MM.1S (cell line): ENCODE data around the gene HIVEP2.

ENCODE experiments used
- EZH2 ChIP-seq: fragments of 300-600 bp; sonication (generic); optimal IDR thresholded peaks from 2 replicates; pipeline ENCODE3; 2017; ENCODE audit warnings: low read depth, mild to moderate bottlenecking, antibody characterized with exemption, low read length, mixed read lengths
- TF ChIP-seq, protein P1 (sequence below): fragments of 300-600 bp; sonication (generic); IDR thresholded peaks from 2 replicates; pipeline ENCODE4 v1.5.1; 2016; ENCODE audit warnings: antibody characterized with exemption, low read length, mixed read lengths

DNA sequence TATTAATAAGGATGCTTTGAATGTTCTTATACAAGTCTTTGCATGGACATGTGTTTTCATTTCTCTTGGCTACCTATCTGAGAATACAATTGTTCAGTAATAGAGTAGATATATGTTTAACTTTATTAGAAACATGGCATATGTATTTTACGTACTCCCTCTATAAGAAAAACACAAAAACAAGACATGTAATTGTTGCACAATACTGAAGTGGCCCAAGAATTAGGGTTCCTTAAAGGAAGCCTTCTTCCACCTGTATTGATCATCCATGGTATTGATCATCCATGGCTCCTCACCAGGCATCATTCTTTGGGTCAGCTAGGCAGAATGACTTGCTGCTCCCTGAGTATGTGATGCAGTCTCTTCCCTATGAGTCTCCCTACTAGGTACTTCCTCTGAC is 20.2 kb upstream of the HIVEP2 start:
- TF ChIP-seq, protein P1, sequence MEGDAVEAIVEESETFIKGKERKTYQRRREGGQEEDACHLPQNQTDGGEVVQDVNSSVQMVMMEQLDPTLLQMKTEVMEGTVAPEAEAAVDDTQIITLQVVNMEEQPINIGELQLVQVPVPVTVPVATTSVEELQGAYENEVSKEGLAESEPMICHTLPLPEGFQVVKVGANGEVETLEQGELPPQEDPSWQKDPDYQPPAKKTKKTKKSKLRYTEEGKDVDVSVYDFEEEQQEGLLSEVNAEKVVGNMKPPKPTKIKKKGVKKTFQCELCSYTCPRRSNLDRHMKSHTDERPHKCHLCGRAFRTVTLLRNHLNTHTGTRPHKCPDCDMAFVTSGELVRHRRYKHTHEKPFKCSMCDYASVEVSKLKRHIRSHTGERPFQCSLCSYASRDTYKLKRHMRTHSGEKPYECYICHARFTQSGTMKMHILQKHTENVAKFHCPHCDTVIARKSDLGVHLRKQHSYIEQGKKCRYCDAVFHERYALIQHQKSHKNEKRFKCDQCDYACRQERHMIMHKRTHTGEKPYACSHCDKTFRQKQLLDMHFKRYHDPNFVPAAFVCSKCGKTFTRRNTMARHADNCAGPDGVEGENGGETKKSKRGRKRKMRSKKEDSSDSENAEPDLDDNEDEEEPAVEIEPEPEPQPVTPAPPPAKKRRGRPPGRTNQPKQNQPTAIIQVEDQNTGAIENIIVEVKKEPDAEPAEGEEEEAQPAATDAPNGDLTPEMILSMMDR, result no peak
- TF ChIP-seq EZH2, result no peak
